ENCODE data around the gene SIGLEC14.
"Not testable (repeated sequence)": the region's sequence is repeated elsewhere in the genome, so short reads cannot be mapped to it uniquely, and the experiment has no call there.

SIGLEC14 gene, protein sequence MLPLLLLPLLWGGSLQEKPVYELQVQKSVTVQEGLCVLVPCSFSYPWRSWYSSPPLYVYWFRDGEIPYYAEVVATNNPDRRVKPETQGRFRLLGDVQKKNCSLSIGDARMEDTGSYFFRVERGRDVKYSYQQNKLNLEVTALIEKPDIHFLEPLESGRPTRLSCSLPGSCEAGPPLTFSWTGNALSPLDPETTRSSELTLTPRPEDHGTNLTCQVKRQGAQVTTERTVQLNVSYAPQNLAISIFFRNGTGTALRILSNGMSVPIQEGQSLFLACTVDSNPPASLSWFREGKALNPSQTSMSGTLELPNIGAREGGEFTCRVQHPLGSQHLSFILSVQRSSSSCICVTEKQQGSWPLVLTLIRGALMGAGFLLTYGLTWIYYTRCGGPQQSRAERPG

DNA sequence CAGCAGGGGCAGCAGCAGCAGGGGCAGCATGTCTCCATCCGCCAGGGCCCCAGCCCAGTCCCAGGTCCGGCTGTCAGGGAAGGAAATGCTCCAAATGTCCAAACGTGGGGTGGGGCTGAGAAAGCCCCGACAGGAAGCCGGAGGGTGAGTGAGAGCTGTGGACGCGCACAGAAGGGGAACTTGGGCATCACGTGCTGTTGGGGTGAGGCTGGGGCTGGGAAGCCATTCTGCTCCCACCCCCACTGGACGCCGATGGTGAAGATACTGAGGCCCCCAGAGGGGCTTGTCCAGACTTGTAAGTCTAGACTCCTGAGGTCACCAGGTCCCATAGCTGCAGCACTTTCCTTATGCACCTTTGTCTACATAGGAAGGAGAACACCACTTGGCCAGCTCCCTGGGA, at the start of gene SIGLEC14:
SIGLEC14 (minus strand) TSS at position 96 of the 400 bp plus-strand sequence; CDS start at position 30, 66 bp downstream.
- DNase-seq, result not testable (repeated sequence)

- DNase-seq, result no peak
Measured at GRCh38 chr19:51695702-51696315, 49.2 kb upstream of the SIGLEC14 start.

DNA sequence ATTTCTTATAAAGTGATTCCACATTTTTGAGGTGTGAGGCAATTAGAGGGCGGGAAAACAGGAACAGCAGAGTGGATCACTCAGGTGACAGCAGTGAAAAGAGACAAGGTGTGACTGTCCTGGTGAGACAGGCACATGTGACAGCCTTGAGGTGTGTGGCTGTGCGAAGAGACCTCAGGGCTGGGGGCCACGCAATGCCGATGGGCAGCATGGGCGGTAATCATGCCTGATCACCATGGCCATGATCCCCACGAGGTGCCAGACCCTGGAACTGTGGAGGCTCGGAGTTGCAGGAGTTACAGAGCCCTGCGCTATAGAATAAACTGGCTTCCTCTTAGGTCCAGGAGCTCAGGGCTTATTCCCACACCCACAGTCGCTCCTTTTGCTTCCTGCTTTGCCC, 48.5 kb upstream of the SIGLEC14 start:
- no peak for DNase-seq

DNA sequence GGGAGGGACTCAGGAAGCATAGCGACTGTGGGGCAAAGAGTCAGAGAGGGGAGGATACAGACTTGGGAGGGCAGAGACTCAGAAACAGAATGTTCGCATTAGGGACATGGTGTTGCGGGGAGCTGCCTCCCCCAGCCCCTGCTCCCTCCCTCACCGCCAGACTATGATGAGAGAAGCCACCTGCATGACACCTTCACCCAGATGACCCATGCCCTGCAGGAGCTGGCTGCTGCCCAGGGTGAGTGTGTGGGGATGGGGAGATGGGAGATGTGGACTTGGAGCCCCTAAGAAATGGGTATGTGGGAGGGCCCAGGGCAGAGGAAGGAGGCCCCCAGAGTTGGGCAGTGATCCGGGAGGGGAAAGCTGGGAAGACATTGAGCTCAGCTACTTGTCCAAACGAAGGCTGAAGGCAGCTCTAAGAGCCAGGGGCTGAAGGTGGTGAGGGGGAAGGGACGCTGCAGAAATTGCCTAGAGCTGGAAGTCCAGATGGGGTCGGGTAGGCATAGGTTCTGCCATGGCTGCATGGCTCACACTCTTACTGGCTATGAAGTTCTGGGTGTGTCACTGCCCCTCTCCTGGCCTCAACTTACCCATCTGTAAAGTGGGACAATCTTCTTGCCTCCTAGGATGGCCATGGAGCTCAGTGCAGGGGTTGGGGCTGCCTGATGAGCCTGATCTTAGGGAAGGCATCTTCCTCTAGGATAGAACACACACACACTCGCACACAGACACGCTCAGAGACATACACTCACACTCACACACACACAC, 47.9 kb upstream of the SIGLEC14 start:
- DNase-seq, result no peak

DNA sequence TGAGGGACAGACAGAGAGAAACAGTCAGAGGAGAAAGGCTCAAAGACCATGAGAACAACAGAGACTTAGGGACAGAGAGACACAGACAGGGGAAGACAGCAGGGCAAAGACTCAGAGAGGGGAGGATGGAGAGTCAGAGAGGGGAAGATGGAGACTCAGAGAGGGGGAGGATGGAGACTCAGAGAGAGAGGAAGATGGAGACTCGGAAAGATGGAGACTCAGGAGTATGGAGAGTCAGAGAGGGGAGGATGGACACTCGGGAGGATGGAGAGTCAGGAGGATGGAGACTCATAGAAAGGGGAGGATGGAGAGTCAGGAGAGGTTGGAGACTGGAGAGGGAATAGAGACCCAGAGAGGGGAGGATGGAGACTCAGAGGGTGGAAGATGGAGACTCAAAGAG, 47.2 kb upstream of the SIGLEC14 start:
- DNase-seq, result no peak

DNA sequence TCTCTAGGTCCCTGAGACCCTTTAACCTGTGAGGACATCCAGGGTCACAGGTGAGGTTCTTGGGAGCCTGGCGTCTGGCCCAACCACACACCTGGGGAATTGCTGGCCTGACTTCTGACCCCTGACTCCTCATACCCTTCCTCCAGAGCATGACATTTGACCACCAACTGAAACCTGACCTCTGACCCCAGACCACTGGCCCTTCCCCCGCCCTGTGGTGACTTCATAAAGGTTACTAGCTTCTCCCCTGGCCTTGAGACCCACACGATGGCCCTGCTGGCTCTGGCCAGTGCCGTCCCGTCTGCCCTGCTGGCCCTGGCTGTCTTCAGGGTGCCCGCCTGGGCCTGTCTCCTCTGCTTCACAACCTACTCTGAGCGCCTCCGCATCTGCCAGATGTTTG, 46.6 kb upstream of the SIGLEC14 start, which contains the start of gene SPACA6:
SPACA6 (plus strand) TSS at position 71 of the 400 bp plus-strand sequence; CDS start at position 268, 197 bp downstream.
- no peak for DNase-seq

DNA sequence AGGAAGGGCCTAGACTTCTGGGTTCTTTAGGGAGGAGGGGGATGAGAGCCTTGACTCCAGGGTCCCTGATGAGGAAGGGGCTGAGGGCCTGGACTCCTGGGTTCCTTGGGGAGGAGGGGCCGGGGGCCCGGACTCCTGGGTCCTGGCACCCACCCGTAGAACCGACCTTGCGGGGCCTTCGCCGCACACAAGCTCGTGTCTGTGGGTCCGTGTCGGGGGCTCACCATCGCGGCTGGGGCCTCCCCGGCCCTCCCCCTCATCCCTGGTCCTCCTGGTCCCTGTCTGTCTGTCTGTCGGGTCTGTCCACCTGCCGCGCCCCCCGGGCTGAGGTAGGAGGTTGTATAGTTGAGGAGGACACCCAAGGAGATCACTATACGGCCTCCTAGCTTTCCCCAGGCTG, 45.8 kb upstream of the SIGLEC14 start:
- no peak for DNase-seq

- DNase-seq, result no peak
Measured at GRCh38 chr19:51691584-51692428, 45.2 kb upstream of the SIGLEC14 start.

- DNase-seq, result peak in 1 of 51 donors; percentile 68
Measured at GRCh38 chr19:51691074-51691583, 44.5 kb upstream of the SIGLEC14 start.

GRCh38 chr19:51690454-51691073, 43.9 kb upstream of the SIGLEC14 start:
- DNase-seq, result peak in 50 of 51 donors; percentile 17 to 86 (median 67)

DNA sequence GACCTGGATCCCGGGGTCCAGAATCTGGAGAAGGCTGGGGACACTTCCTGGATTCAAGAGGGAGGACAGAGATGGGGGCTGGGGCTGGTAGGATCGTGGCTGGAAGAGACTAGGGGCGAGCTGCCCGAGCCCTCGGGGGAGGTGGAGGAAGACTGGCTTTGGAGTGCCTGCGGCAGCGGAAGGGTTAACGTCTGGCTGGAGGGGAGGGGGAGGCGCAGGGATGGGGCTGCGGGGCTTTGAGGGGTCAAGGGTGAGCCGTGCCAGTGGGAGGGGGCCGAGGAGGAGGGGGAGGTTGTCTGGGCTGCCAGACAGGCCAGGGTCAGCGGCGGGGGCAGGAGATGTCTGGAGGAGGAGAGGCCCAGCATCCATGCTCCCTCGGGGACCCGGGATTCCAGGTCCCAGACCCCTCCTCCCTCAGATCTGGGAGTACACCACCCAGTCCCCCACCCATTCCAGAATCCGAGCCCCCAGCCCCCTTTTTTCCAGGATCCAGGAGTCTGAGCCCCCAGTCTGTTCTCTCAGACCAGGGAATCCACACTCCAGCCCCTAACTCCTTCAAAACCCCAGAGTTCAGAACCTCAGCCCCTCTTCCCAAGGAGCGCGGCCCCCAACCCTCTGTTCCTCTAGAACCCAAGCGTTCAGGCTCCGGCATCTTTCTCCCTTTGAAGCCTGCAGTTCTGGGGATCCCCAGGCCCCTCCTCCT, 43.3 kb upstream of the SIGLEC14 start:
- DNase-seq, result peak in 40 of 51 donors; percentile 25 to 76 (median 50)

- peak; percentile 43 to 97 (median 91) for DNase-seq
Measured at GRCh38 chr19:51688671-51689571, 42.3 kb upstream of the SIGLEC14 start.

DNA sequence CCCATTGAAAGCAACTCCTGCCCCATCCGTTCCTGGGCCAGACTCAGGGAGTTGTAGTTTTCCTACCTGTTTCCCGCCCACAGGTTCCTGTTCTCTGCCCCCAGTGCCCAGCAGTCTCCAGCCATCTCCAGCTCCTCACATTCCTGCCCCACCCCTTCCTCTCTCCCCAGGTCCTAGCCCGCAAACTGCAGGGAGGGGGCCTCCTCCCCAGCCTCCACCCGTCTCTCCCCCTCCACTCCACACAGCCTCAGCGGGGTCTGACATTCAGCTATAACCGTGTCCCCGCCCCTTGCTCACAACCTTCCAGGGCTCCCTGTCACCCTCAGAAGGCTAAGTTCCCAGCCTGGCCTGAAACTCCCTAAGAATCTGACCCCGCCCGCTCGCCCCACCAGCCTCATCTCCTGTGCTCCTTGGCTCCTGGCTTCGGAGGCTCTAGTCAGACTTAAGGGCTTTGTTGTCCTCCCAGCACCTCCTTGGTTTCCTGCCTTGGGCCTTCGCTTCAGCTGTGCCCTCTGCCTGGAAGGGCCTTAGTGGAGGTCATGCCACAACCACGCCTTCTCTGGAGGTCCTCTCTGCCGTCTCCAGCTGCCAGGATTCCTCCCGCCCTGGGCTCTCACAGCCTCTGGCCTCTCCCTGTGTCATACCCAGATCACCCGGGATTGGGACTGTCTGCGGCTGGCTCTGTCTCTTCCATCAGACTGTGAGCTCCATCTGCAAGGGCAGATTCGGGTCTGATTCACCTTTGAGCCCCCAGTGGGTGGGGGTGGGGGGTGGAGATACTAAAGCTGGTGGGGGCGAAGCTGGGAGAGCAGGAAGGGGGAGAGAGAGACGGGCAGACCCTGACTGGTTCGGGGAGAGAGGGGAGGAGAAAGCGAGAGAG, 41.4 kb upstream of the SIGLEC14 start:
- peak in 43 of 51 donors; percentile 19 to 77 (median 46) for DNase-seq

DNA sequence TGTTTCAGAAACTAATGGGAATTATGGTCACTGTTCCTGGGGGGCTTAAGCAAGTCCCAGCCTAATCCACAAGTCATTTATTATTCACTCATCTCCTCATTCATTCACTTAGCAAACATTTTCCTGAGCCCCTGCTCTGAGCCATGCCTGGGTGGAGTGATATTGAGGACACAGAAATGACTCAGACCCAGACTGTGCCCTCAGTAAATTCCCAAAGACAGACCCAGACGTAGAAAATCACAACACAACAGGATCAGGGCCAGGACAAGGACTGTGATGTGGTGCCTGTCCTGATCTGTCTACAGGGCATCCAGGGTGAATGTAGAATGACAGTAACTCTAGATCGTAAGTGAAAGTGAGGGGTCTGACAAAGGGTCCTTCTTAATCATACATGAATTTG, 39.5 kb upstream of the SIGLEC14 start:
- no peak for DNase-seq

DNA sequence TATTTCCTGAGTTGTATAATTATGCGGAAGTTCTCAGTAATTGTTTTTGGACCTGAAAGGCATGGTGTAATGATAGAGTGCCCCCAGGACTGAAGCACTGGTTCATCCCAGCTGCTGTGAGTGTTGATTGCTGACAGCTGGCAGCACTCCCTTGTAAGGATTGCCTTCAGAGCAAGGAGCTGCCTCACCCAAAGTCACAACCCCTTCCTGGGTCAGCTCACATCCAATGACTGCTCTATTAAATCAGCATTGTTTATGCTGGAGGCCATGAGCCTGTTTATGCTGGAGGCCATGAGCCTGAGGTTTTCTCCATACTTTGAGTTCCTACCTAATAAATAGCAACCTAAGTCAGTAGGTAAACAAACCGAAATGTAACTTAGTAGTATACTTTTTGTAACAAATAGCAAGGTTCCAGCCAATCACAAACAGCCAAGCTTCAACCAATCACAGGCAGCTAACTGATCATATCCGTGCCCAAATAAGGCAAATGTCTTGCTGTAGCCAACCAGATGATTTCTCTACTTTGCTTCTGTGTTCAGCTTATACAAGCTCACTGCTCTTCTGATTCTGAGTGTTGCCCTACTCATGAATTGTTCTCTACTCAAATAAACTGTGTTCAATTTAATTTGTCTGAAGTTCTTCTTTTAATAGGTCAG, 34.8 kb upstream of the SIGLEC14 start:
- DNase-seq, result no peak

DNA sequence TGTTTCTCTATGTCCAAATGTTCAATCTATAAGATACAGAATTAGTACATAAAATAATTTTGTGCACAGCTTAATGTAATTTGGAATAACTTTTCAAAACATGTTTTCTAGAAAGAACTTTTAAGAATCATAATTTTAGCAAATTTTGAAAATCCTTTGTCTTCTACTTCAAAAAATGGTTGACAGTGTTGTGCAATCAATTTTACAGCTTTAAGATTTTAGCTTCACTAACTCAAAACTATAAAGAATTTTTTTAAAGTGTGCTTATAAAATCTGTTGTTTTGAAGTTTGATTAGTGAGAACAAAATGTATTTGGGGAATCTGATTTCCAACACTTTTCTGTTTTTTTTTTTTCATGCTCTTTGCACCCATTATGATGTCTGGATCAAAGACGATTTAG, 33.8 kb upstream of the SIGLEC14 start:
- DNase-seq, result no peak

DNA sequence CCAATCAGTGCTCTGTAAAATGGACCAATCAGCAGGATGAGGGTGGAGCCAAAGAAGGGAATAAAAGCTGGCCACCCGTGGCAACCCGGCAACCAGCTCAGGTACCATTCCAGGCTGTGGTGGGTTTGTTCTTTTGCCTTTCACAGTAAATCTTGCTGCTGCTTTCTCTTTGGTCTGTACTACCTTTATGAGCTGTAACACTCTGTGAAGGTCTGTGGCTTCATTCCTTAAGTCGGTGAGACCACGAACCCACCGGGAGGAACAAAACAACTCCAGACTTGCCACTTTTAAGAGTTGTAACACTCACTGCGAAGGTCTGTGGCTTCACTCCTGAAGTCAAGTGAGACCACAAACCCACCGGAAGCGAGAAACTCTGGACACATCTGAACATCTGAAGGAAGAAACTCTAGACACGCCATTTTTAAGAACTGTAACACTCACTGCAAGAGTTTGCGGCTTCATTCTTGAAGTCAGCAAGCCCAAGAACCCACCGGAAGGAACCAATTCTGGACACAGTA, 30.0 kb upstream of the SIGLEC14 start:
- no peak for DNase-seq
